ENCODE results near the gene LGI1. TPM values are rescaled to one million over a fixed set of nuclear protein-coding genes. Genes with fewer than 3 reads are reported as not detected.

The LGI1 gene
- polyA plus RNA-seq (2.1 and 2.5 TPM in 2 replicates), polyA minus RNA-seq (1.2 and 2.0 TPM in 2 replicates)

GRCh38 chr10:93757801-93758507 is at the start of gene LGI1:
Gene LGI1, plus strand, starts transcription at chr10:93757936. Its CDS starts 209 bp downstream, at chr10:93758145.
- Histone ChIP-seq H3K79me2 (replicated peaks; ENCODE audit: insufficient read depth, low read length) (no peaks in the 10 kb centered on the region), H3K9ac (ENCODE audit: low read length) (no peak within 1 kb of the TSS), H3K27ac (ENCODE audit: low read length) (peak within 1 kb of the TSS; percentile 32), H3K4me2 (ENCODE audit: low read length) (no peak within 1 kb of the TSS), H3K27me3 (ENCODE audit: insufficient read depth, low read depth, low read length) (no peaks in the 10 kb centered on the region), H3K4me3 (ENCODE audit: low read length) (peak within 1 kb of the TSS; percentile 23), H3K9me2 (ENCODE audit: insufficient read depth, low read length) (no peaks in the 10 kb centered on the region), H3K9me3 (ENCODE audit: low read length) (no peaks in the 10 kb centered on the region), H4K20me1 (ENCODE audit: insufficient read depth) (no peaks in the 10 kb centered on the region), H3K36me3 (ENCODE audit: insufficient read depth, low read length) (no peaks in the 10 kb centered on the region), H3F3A (ENCODE audit: insufficient read depth, low read length, poor library complexity, severe bottlenecking) (no peaks in the 10 kb centered on the region), H2AFZ (ENCODE audit: low read depth, low read length) (no peak within 1 kb of the TSS)
- no peak for TF ChIP-seq MXI1 (conservative IDR thresholded peaks at IDR 0.05; ENCODE audit: poor library complexity, severe bottlenecking)

DNA sequence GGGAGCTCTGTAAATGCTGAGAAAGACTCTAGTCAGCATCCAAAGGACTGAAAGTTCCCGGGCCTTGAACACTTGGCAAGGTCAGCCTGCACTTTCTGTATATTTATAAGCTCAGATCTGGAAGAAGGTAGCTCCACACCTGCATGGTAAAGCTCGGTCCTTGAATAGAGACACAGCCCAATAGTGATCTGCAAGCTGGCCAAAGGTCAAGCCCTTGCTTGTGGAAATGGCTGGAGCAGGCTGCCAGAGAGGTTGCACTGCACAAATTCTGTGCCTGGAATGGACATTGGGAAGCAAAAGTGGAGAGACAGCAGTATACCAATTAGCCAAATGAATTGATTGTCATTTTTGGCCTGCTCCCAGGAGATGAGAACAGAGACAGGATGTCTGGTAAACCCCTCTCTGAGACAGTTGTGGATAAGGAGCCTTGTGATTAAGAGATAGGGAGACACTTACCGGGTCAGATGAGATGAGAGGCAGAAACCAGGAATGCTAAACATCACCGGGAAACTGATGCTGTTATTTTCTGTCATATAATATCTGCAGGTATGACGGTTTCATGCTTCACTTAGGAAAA is 47.3 kb upstream of the LGI1 start:
- no peak overlapping the region for H3K4me3 ChIP-seq (ENCODE audit: low read length)
- H3K36me3 ChIP-seq (ENCODE audit: insufficient read depth, low read length) = no peaks in the 10 kb centered on the region
- H3K4me2 ChIP-seq (ENCODE audit: low read length) = no peak overlapping the region
- no peak overlapping the region for H2AFZ ChIP-seq (ENCODE audit: low read depth, low read length)
- no peaks in the 10 kb centered on the region for H3F3A ChIP-seq (ENCODE audit: insufficient read depth, low read length, poor library complexity, severe bottlenecking)
- no peaks in the 10 kb centered on the region for H3K27me3 ChIP-seq (ENCODE audit: insufficient read depth, low read depth, low read length)
- no peaks in the 10 kb centered on the region for H4K20me1 ChIP-seq (ENCODE audit: insufficient read depth)
- TF ChIP-seq EP300 (conservative IDR thresholded peaks at IDR 0.05; ENCODE audit: poor library complexity, severe bottlenecking) = no peak
- no peak overlapping the region for H3K27ac ChIP-seq (ENCODE audit: low read length)
- no peak overlapping the region for H3K9ac ChIP-seq (ENCODE audit: low read length)
- H3K9me2 ChIP-seq (ENCODE audit: insufficient read depth, low read length) = no peaks in the 10 kb centered on the region
- no peaks in the 10 kb centered on the region for H3K79me2 ChIP-seq (replicated peaks; ENCODE audit: insufficient read depth, low read length)
- H3K9me3 ChIP-seq (ENCODE audit: low read length) = no peaks in the 10 kb centered on the region

DNA sequence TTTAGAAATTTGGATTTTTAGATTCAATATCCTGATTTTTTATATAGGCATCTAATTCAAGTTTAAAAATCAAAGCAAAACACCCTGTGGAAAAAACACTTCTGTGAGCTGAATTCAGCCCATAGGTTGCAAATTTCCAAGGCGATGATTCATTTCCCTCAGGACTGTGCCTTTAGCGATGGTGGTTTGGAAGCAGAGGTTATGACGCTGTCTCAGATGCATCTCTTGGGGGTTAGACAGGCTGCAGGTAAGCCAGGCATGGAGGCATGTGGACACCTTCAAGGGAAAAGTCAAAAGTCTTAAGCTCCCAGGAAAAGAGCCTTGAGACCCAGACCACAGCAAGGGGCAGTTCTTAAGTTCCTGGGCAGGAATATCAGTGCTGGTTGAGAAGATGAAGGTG is 45.8 kb upstream of the LGI1 start:
- no peak overlapping the region for H3K27ac ChIP-seq (ENCODE audit: low read length)
- H3K79me2 ChIP-seq (replicated peaks; ENCODE audit: insufficient read depth, low read length) = no peaks in the 10 kb centered on the region
- no peaks in the 10 kb centered on the region for H3K27me3 ChIP-seq (ENCODE audit: insufficient read depth, low read depth, low read length)
- no peak for TF ChIP-seq POLR2AphosphoS5 (IDR thresholded peaks at IDR 0.05)
- no peak for TF ChIP-seq TAF1 (IDR thresholded peaks at IDR 0.05; ENCODE audit: low read depth)
- no peak for TF ChIP-seq EP300 (conservative IDR thresholded peaks at IDR 0.05; ENCODE audit: poor library complexity, severe bottlenecking)
- no peak for TF ChIP-seq REST (IDR thresholded peaks at IDR 0.05; ENCODE audit: borderline replicate concordance)
- no peak for TF ChIP-seq MXI1 (conservative IDR thresholded peaks at IDR 0.05; ENCODE audit: poor library complexity, severe bottlenecking)
- no peak for TF ChIP-seq CTCF (IDR thresholded peaks at IDR 0.05; ENCODE audit: poor library complexity, severe bottlenecking)
- TF ChIP-seq SMC3 (conservative IDR thresholded peaks at IDR 0.05; ENCODE audit: poor library complexity) = no peak
- no peak for TF ChIP-seq EZH2 (IDR thresholded peaks at IDR 0.05; ENCODE audit: borderline replicate concordance, insufficient read depth, low read length, poor library complexity, severe bottlenecking)
- TF ChIP-seq RAD21 (conservative IDR thresholded peaks at IDR 0.05) = no peak
- H2AFZ ChIP-seq (ENCODE audit: low read depth, low read length) = no peak overlapping the region
- no peaks in the 10 kb centered on the region for H3K9me2 ChIP-seq (ENCODE audit: insufficient read depth, low read length)
- no peak overlapping the region for H3K4me3 ChIP-seq (ENCODE audit: low read length)
- H4K20me1 ChIP-seq (ENCODE audit: insufficient read depth) = no peaks in the 10 kb centered on the region
- no peaks in the 10 kb centered on the region for H3K36me3 ChIP-seq (ENCODE audit: insufficient read depth, low read length)
- no peaks in the 10 kb centered on the region for H3K9me3 ChIP-seq (ENCODE audit: low read length)
- no peak overlapping the region for H3K9ac ChIP-seq (ENCODE audit: low read length)
- no peaks in the 10 kb centered on the region for H3F3A ChIP-seq (ENCODE audit: insufficient read depth, low read length, poor library complexity, severe bottlenecking)
- no peak overlapping the region for H3K4me2 ChIP-seq (ENCODE audit: low read length)
